ENCODE results near the gene MAN1C1.

MAN1C1 gene

GRCh38 chr1:25804964-25805862 is 188.6 kb downstream of the MAN1C1 start:
- H3K9me3 ChIP-seq (ENCODE audit: insufficient read depth, low read length) = no peaks in the 10 kb centered on the region
- peaks cover 11% of the 10 kb centered on the region for H3K4me1 ChIP-seq (ENCODE audit: insufficient read depth, insufficient read length)
- peaks cover 61% of the 10 kb centered on the region for H3K36me3 ChIP-seq (ENCODE audit: insufficient read depth, insufficient read length, low read length)
- no peak for TF ChIP-seq YY1 (IDR thresholded peaks at IDR 0.05; ENCODE audit: insufficient read depth, insufficient read length)
- no peak for TF ChIP-seq ZNF274 (IDR thresholded peaks at IDR 0.05; ENCODE audit: low read depth, low read length)
- no peak for TF ChIP-seq SUZ12 (IDR thresholded peaks at IDR 0.05; ENCODE audit: extremely low read depth, insufficient read depth, insufficient read length)
- H3K27me3 ChIP-seq (ENCODE audit: insufficient read depth, insufficient read length) = no peaks in the 10 kb centered on the region
- no peak overlapping the region for H3K9ac ChIP-seq (ENCODE audit: insufficient read length, low read depth)
- no peak overlapping the region for H3K4me3 ChIP-seq (ENCODE audit: insufficient read length, low read depth)
- DNase-seq (ENCODE audit: low read depth, low spot score) = no peak

GRCh38 chr1:25805863-25806225 is 189.3 kb downstream of the MAN1C1 start:
- TF ChIP-seq YY1 (IDR thresholded peaks at IDR 0.05; ENCODE audit: insufficient read depth, insufficient read length) (no peak), SUZ12 (IDR thresholded peaks at IDR 0.05; ENCODE audit: extremely low read depth, insufficient read depth, insufficient read length) (no peak), ZNF274 (IDR thresholded peaks at IDR 0.05; ENCODE audit: low read depth, low read length) (no peak)
- peaks cover 15% of the 10 kb centered on the region for H3K4me1 ChIP-seq (ENCODE audit: insufficient read depth, insufficient read length)
- no peaks in the 10 kb centered on the region for H3K27me3 ChIP-seq (ENCODE audit: insufficient read depth, insufficient read length)
- no peak overlapping the region for H3K4me3 ChIP-seq (ENCODE audit: insufficient read length, low read depth)
- no peak overlapping the region for H3K9ac ChIP-seq (ENCODE audit: insufficient read length, low read depth)
- DNase-seq (ENCODE audit: low read depth, low spot score) = no peak
- H3K9me3 ChIP-seq (ENCODE audit: insufficient read depth, low read length) = no peaks in the 10 kb centered on the region
- peaks cover 67% of the 10 kb centered on the region for H3K36me3 ChIP-seq (ENCODE audit: insufficient read depth, insufficient read length, low read length)

DNA sequence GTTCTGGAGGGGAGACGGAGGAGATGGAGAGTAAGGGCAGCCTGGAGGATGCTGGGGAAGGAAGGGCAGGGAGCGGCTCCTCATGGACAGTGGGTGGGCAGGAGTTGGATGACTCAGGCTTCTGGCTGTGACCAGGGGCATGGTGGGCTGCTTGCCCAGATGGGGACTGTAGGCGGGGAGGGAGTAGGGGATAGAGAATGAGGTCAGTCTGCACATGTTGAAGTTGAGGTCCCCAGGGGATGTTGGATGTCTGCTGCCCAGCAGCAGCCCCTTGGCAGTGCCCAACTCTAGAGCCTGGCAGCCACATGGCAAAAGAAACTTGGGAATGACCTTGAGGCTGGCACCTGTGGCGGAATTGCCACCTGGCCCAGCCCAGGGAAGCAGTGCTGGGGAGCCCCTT is 189.8 kb downstream of the MAN1C1 start:
- no peak for TF ChIP-seq SUZ12 (IDR thresholded peaks at IDR 0.05; ENCODE audit: extremely low read depth, insufficient read depth, insufficient read length)
- TF ChIP-seq ZNF274 (IDR thresholded peaks at IDR 0.05; ENCODE audit: low read depth, low read length) = no peak
- no peak for TF ChIP-seq YY1 (IDR thresholded peaks at IDR 0.05; ENCODE audit: insufficient read depth, insufficient read length)
- Histone ChIP-seq H3K4me1 (ENCODE audit: insufficient read depth, insufficient read length) (peaks cover 19% of the 10 kb centered on the region), H3K9me3 (ENCODE audit: insufficient read depth, low read length) (no peaks in the 10 kb centered on the region), H3K27me3 (ENCODE audit: insufficient read depth, insufficient read length) (no peaks in the 10 kb centered on the region), H3K36me3 (ENCODE audit: insufficient read depth, insufficient read length, low read length) (peaks cover 72% of the 10 kb centered on the region), H3K4me3 (ENCODE audit: insufficient read length, low read depth) (no peak overlapping the region), H3K9ac (ENCODE audit: insufficient read length, low read depth) (no peak overlapping the region)
- DNase-seq (ENCODE audit: low read depth, low spot score) = no peak

DNA sequence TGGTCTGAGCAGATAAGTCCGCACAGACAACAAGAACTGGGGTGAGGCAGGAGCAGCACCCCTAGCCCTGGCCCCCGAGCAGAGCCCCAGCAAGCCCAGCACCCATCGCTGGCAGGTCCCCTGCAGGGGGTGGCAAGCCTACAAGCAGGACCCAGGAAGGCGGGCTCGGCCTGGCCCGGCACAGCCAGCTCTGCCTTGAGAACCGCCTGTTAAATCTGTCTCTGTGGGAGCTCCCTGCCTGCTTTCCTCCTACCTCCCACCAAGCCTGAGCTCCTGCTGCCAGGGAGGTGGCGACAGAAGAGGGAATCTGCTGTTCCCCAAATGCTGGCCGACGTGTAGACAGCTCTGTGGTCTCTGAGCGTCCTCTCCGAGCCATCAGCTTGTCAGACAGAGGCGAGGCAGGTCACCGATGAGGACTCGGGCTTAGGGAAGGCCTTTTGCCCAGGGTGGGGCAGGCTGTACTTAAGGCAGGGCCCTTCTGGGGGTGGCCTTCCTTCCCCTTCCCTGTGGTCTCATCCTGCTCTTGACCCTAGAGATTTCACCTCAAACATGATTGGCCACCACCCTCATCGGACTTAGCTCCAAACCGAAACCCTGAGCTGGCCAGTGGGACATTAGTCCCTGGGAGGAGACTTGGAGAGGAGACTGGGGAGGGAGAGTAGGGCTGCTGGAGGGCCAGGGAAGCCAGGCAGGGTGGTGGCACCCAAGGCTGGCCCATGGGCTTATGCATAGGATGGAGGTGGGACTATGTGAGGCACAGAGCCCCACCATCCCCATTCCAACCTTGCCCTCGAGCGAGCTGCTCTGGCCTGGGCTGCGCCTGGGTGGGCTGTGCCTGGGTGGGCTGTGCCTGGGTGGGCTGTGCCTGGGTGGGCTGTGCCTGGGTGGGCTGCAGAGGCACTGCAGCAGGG is 191.1 kb downstream of the MAN1C1 start:
- no peak overlapping the region for H3K4me3 ChIP-seq (ENCODE audit: insufficient read length, low read depth)
- H3K27me3 ChIP-seq (ENCODE audit: insufficient read depth, insufficient read length) = no peaks in the 10 kb centered on the region
- TF ChIP-seq SUZ12 (IDR thresholded peaks at IDR 0.05; ENCODE audit: extremely low read depth, insufficient read depth, insufficient read length) (no peak), ZNF274 (IDR thresholded peaks at IDR 0.05; ENCODE audit: low read depth, low read length) (no peak), YY1 (IDR thresholded peaks at IDR 0.05; ENCODE audit: insufficient read depth, insufficient read length) (no peak)
- H3K4me1 ChIP-seq (ENCODE audit: insufficient read depth, insufficient read length) = peaks cover 21% of the 10 kb centered on the region
- no peak for DNase-seq (ENCODE audit: low read depth, low spot score)
- H3K36me3 ChIP-seq (ENCODE audit: insufficient read depth, insufficient read length, low read length) = peaks cover 78% of the 10 kb centered on the region
- H3K9me3 ChIP-seq (ENCODE audit: insufficient read depth, low read length) = no peaks in the 10 kb centered on the region
- H3K9ac ChIP-seq (ENCODE audit: insufficient read length, low read depth) = peak overlapping the region; percentile 16

- Histone ChIP-seq H3K27me3 (ENCODE audit: insufficient read depth, insufficient read length) (no peaks in the 10 kb centered on the region), H3K9ac (ENCODE audit: insufficient read length, low read depth) (peak overlapping the region; percentile 16), H3K36me3 (ENCODE audit: insufficient read depth, insufficient read length, low read length) (peaks cover 87% of the 10 kb centered on the region), H3K9me3 (ENCODE audit: insufficient read depth, low read length) (no peaks in the 10 kb centered on the region), H3K4me1 (ENCODE audit: insufficient read depth, insufficient read length) (peaks cover 17% of the 10 kb centered on the region), H3K4me3 (ENCODE audit: insufficient read length, low read depth) (no peak overlapping the region)
- no peak for TF ChIP-seq SUZ12 (IDR thresholded peaks at IDR 0.05; ENCODE audit: extremely low read depth, insufficient read depth, insufficient read length)
- no peak for TF ChIP-seq YY1 (IDR thresholded peaks at IDR 0.05; ENCODE audit: insufficient read depth, insufficient read length)
- no peak for TF ChIP-seq ZNF274 (IDR thresholded peaks at IDR 0.05; ENCODE audit: low read depth, low read length)
- no peak for DNase-seq (ENCODE audit: low read depth, low spot score)
Measured at GRCh38 chr1:25808481-25809244, 192.1 kb downstream of the MAN1C1 start.

- DNase-seq (ENCODE audit: low read depth, low spot score) = no peak
- H3K4me3 ChIP-seq (ENCODE audit: insufficient read length, low read depth) = no peak overlapping the region
Measured at GRCh38 chr1:25809283-25809926, 192.8 kb downstream of the MAN1C1 start.

More at GRCh38 chr1:25809283-25809926, 192.8 kb downstream of the MAN1C1 start:
- no peak for TF ChIP-seq YY1 (IDR thresholded peaks at IDR 0.05; ENCODE audit: insufficient read depth, insufficient read length)
- TF ChIP-seq ZNF274 (IDR thresholded peaks at IDR 0.05; ENCODE audit: low read depth, low read length) = no peak
- TF ChIP-seq SUZ12 (IDR thresholded peaks at IDR 0.05; ENCODE audit: extremely low read depth, insufficient read depth, insufficient read length) = no peak
- peaks cover 14% of the 10 kb centered on the region for H3K4me1 ChIP-seq (ENCODE audit: insufficient read depth, insufficient read length)
- peaks cover 95% of the 10 kb centered on the region for H3K36me3 ChIP-seq (ENCODE audit: insufficient read depth, insufficient read length, low read length)
- H3K9me3 ChIP-seq (ENCODE audit: insufficient read depth, low read length) = no peaks in the 10 kb centered on the region
- peak overlapping the region; percentile 42 for H3K9ac ChIP-seq (ENCODE audit: insufficient read length, low read depth)
- no peaks in the 10 kb centered on the region for H3K27me3 ChIP-seq (ENCODE audit: insufficient read depth, insufficient read length)

Data from NT2/D1 (cell line).